GM18526 (cell line): ENCODE results near the gene ZNF442.

ENCODE experiments used
- POLR2A ChIP-seq: IDR thresholded peaks from 3 replicates; pipeline ENCODE4 v1.6.1; 2011; ENCODE audit not compliant: insufficient read length; ENCODE audit errors: extremely low read depth

Gene ZNF442

DNA sequence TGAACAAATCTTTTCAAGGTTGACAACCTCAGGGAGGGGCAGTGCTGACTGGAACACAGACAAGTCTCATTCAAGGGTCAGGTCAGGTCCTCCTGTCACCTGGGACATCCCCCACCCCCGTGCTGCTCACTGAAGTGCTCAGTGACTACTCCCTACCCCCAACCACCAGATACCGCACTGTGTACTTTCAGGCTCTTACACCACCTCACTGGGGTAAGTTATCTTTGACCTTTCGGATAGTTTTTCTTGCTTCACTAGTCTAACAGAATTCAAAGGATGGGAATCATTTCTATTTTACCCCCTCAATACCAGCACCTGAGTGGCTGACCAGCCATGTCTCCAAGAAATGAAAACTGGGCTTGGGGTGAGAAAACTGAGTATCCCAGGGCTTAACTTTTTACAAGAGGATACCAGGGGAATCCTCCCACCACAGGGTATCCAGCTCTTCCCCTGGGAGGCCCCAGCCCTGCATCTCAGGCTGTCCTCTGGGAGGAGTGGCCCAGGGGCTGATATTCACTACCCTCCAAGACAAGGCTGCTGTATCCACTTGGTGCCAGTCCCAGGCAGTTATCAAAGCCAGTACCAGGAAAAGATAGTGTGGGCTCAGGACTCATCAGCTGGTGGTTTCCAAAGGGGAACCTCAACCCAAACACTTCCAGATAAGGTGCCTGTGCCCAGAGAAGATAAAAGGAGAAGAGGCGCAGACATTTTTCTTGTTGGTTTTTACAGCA is 34.1 kb downstream of the ZNF442 start:
- no peak for TF ChIP-seq POLR2A

DNA sequence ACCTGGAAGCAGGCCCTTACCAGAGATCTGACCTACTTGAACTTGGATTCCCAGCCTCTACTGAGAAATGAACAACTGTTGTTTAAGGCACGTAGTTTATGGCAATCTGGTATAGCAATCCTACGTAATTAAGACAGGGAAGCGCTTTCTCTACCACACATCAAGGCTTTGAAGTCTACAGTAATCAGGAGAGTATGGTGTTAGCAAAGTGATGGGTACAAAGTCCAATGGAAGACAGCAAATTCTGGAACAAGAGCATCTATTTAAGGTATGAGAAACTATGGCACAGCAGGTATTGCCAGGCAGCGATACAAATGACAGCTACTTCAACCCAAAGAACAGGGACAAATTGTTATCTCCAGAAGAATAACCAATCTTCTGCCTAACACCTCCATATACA is 35.1 kb downstream of the ZNF442 start:
- TF ChIP-seq POLR2A = no peak

DNA sequence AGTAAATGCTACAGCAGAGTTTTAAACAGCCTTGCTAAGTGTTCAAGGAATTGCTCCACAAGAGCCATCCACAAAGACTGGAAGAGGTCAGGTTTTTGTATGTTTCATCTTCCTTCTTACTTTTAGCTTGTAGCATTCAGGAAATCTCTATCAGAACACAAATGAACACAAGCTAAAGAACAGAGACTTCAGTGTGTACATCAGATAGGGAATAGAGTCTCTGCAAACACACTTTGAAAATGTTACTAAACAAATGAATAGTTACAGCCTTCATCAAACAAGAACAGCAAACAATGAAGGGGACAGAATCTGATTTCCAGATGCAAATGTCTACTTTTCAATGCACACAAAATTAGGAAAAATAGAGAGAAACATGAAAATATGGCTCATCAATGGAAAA is 39.8 kb downstream of the ZNF442 start:
- TF ChIP-seq POLR2A = no peak

DNA sequence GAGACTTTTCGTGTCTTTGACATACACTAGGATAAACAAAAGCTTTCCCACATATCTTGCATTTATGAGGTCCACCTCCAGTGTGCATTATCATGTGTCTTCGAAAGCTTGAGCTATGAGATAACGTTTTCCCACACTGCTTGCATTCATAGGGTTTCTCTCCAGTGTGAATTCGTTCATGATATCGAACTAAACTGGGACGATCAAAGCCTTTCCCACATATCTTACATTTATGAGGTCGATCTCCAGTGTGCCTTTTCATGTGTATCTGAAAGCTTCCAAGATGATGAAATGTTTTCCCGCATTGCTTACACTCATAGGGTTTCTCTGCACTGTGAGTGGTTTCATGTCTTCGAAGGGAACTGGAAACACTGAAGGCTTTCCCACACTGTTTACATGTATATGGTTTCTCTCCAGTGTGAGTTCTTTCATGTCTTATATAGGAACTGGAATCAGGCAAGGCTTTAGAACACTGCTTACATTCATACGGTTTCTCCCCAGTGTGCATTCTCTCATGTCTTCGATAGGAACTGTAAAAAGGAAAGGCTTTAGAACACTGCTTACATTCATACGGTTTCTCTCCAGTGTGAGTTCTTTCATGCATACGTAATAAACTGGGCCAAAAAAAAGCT is 46.6 kb downstream of the ZNF442 start:
- TF ChIP-seq POLR2A = no peak

DNA sequence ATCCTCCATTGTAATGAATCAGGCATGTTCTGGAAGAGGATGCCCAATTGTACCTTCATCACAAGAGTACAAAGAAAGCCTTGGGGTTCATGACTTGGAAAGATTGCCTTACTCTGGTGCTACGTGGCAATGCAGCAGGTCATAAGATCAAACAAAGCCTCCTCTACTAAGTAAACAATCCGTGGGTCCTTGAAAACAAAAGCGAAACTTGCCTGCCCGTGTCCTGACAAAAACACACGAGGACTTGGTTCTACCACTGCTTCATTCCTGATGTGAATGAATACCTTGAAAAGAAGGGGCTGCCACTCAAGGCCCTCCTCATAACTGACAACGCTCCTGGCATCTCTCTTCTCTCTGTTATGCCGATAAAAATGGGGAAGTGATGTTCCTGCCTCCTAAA is 50.9 kb downstream of the ZNF442 start:
- no peak for TF ChIP-seq POLR2A
